ENCODE measurements around the gene EIF3L.
"Not testable (repeated sequence)": the region's sequence is repeated elsewhere in the genome, so short reads cannot be mapped to it uniquely, and the experiment has no call there.

Gene EIF3L

DNA sequence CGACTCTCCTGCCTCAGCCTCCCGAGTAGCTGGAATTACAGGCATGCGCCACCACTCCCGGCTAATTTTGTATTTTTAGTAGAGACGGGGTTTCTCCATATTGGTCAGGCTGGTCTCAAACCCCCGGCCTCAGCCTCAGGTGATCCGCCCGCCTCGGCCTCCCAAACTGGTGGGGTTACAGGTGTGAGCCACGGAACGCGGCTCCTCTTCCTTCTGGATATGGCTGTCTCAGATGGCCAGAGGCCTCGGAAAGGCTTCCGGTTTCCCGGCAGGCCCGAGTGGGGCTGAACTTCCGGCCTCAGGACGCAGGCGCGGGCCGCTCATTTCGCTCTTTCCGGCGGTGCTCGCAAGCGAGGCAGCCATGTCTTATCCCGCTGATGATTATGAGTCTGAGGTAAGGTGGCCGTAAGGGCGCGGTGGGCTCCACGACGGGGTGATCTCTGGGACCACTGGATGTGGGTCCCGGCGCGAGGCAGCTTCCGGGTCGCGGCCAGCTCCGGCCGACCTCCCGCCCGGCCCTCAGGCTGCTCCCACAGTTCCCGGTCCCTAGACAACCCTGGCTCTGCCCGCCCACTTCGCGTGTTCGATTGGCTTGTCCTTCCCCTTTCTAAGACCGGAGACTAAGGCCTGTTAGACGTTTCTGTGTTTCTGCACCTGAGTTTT is at the start of gene EIF3L:
Gene EIF3L, plus strand, starts transcription at position 331 of the 663 bp plus-strand sequence. Its CDS starts 31 bp downstream, at position 362.
- peak; percentile 89 for DNase-seq

DNA sequence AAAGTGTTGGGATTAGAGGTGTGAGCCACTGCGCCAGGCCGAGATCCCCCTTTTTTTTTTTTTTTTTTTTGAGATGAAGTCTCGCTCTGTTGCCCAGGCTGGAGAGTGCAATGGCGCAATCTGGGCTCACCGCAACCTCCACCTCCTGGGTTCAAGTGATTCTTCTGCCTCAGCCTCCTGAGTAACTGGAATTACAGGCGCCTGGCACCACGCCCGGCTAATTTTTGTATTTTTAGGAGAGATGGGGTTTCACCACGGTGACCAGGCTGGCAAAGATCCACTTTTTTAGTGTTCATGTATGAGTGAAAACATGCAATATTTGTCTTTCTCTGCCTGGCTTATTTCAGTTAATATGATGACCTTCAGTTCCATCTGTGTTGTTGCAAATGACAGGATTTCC is 49.2 kb upstream of the EIF3L start:
- not testable (repeated sequence) for DNase-seq

DNA sequence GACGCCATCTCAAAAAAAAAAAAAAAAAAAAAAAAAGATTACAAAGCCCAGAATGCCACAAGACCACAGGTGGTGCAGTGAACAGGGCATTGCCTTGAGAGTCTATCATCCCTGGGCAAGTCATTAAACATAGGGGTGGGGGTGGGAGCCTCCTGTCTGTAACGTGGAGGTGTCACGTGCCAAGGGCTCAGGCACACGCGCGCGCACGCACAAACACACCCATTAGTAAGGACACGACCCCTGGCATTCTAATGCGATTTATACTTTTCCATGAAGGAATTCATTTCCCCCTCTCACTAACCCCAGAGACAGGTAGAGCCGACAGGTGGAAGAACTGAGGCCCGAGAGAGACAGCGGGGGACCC is 47.3 kb upstream of the EIF3L start:
- no peak for DNase-seq

- no peak for DNase-seq
Measured at GRCh38 chr22:37802310-37803194, 46.7 kb upstream of the EIF3L start.

DNA sequence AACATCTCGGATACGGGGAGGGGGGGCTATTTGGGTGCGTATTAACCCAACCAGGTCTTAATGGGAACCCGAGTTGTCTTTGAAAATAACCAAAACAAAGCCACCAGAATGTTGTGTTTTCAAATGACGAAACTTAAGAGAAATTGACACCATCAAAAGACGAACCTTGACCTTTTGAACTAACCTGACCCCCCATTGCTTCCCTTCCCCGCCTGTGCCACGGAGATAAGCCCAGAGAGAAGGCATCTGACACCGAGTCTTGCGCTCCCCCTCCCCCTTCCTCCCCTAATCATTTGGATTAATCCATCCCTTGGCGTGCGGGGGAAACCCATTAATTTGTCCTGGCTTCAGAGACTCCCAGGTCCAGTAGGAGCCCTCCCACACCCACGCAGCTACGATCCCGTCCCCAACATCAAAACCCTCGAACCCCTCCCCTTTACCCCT is 46.0 kb upstream of the EIF3L start:
- DNase-seq = no peak

- DNase-seq = no peak
Measured at GRCh38 chr22:37803639-37804351, 45.4 kb upstream of the EIF3L start.

DNA sequence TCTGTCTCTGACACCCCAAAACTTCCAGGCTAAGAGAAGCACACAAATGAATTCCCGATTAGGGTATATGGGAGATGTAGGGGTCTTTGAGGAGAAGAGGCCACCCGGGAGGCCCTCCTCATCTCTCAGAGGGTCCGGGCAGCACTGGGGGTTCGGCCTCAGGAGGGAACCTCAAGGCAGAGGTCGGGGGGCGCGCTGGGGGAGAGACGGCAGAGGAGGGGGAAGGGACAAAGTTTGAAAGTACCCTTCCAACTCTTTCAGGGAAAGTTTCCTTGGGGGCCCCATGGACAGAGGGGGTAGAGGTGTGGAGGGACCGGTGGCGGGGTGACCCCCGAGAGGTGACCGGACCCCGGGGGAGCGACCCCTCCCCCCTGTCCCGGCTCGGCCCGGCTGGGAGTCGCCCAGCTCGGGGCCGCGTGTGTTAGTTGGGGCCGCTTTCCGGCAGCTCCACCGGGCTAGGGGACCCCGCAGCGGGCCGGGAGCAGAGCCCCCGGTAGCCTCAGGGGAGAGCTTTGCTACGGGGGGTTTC is 44.8 kb upstream of the EIF3L start:
- DNase-seq = no peak

DNA sequence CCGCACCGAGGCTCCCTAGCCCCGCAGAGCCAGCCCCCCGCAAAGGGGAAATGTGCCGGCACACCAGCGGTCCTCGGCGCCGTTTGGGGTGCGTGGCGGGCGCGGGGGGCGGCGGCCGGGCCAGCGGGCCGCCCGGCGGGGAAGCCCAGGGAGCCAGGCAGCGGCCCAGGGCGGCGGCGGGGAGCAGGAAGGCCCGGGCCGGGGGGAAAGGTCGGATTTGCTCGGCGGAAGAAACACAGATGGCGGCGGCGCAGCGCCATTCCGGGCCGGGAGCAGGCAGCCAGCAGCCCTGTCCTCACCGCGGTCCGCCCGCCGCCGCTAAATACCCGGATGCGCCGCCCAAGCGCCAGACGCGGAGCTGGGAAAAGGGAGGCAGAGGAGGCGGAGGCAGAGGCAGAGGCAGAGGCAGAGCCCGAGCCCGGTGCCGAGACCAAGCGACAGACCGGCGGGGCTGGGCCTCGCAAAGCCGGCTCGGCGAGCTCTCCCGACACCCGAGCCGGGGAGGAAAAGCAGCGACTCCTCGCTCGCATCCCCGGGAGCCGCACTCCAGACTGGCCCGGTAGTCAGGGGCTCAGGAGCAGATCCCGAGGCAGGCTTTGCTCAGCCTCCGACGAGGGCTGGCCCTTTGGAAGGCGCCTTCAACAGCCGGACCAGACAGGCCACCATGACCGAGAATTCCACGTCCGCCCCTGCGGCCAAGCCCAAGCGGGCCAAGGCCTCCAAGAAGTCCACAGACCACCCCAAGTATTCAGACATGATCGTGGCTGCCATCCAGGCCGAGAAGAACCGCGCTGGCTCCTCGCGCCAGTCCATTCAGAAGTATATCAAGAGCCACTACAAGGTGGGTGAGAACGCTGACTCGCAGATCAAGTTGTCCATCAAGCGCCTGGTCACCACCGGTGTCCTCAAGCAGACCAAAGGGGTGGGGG is 44.1 kb upstream of the EIF3L start:
- DNase-seq = peak; percentile 60

DNA sequence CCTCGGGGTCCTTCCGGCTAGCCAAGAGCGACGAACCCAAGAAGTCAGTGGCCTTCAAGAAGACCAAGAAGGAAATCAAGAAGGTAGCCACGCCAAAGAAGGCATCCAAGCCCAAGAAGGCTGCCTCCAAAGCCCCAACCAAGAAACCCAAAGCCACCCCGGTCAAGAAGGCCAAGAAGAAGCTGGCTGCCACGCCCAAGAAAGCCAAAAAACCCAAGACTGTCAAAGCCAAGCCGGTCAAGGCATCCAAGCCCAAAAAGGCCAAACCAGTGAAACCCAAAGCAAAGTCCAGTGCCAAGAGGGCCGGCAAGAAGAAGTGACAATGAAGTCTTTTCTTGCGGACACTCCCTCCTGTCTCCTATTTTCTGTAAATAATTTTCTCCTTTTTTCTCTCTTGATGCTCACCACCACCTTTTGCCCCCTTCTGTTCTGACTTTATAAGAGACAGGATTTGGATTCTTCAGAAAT is 43.4 kb upstream of the EIF3L start:
- no peak for DNase-seq

- peak; percentile 10 for DNase-seq
Measured at GRCh38 chr22:37806409-37807333, 42.5 kb upstream of the EIF3L start.

DNA sequence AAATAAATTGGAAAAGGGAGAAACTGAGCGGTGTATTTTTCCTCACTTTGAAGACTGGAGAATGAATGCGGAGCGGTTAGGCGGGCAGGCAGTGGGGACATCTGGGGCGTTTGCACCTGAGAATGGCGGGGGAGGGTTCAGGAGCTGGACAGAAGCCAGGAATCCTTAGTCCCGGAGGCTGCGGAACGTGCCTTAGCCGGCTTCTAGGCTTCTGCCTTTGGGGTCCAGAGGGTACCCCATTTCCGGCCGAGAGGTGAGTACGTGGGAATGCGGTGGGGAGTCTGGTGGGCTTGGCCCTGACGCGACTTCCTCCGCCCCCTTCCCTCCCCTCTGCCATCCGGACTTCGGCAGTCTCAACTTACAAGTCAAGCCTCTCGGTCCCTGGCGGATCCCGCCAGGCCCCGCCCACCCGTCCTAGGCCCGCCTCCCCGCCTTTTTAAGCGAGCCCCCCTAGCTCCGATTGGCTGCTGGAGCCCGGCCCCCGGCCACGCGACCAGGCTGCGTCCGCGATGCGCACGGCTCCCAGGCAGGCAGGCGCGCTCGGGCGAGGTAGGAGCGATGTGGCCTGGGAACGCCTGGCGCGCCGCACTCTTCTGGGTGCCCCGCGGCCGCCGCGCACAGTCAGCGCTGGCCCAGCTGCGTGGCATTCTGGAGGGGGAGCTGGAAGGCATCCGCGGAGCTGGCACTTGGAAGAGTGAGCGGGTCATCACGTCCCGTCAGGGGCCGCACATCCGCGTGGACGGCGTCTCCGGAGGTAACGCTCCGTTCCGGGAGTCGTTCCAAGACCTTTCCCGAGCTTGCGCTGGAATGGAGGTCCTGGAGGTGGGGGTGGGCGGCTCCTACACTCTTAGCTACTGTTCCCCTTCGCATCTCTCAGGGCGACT is 41.6 kb upstream of the EIF3L start, which contains the start of gene GCAT:
Gene GCAT, plus strand, starts transcription at position 525 of the 884 bp plus-strand sequence. Its CDS starts 34 bp downstream, at position 559.
- DNase-seq = peak; percentile 88

- DNase-seq = no peak
Measured at GRCh38 chr22:37808294-37808657, 40.9 kb upstream of the EIF3L start.

DNA sequence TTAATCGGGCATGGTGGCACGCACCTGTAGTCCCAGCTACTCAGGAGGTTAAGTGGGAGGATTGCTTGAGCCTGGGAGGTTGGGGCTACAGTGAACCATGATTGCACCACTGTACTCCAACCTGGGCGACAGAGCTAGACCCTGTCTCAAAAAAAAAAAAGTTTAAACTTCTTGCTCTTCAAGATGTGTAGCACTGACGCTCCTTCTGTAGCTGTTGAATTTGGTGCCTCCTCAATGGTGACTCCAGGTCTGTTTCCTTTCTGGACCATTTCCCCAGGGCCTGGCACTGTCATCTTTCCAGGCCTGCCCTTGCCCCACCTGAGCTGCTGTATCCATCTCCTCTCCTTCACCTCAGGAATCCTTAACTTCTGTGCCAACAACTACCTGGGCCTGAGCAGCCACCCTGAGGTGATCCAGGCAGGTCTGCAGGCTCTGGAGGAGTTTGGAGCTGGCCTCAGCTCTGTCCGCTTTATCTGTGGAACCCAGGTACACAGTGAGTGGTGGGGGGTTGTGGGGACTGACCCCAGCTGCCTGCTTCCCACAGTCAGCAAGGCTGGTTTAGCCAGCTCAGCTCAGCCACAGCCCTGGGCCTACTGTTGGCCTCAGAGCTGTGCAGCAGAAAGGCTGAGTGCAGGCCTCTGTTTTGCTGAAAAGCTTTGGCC is 39.4 kb upstream of the EIF3L start:
- no peak for DNase-seq

GRCh38 chr22:37811867-37812266 is 37.4 kb upstream of the EIF3L start:
- DNase-seq = no peak

- DNase-seq = no peak
Measured at GRCh38 chr22:37812869-37813678, 36.1 kb upstream of the EIF3L start.

DNA sequence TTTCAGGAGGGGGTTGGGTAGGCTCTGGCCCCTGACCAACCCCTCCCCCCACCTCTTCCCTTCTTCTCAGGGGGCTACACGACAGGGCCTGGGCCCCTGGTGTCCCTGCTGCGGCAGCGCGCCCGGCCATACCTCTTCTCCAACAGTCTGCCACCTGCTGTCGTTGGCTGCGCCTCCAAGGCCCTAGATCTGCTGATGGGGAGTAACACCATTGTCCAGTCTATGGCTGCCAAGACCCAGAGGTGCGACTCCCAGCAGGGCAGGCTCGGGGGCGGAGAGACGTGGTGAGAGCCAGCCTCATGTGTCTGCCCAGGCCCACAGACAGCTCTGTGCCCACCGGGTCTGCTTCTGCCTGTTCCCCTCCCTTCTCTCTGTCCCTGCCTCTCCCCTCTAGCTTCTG is 33.6 kb upstream of the EIF3L start:
- DNase-seq = no peak

- DNase-seq = no peak
Measured at GRCh38 chr22:37816543-37817180, 32.6 kb upstream of the EIF3L start.
